ENCODE measurements around the gene ZC3HAV1L.
"Not testable (repeated sequence)": the region's sequence is repeated elsewhere in the genome, so short reads cannot be mapped to it uniquely, and the experiment has no call there.

GRCh38 chr7:139054656-139055055 lies 18.8 kb upstream of the ZC3HAV1L start:
- TF ChIP-seq CTCF (IDR thresholded peaks at IDR 0.05; ENCODE audit: poor library complexity); EZH2phosphoT487 (IDR thresholded peaks at IDR 0.05; ENCODE audit: low read depth, severe bottlenecking, unreplicated experiment); EZH2 (IDR thresholded peaks at IDR 0.05; ENCODE audit: borderline replicate concordance): not testable (repeated sequence)
